Mucosa of descending colon (tissue), 3 donors: ENCODE results near the gene MINDY2. TPM values are rescaled to one million over a fixed set of nuclear protein-coding genes. Genes with fewer than 3 reads are reported as not detected.
"Not testable (repeated sequence)": the region's sequence is repeated elsewhere in the genome, so short reads cannot be mapped to it uniquely, and the experiment has no call there.

ENCODE experiments used
- ATAC-seq: fragments of 200-7000 bp; cut with Tn5 transposase; one replicate; pipeline ENCODE4 v1.9.1; 2020; ENCODE audit warnings: mild to moderate bottlenecking, moderate library complexity
- DNase-seq, 3 donors: peaks; one replicate each; pipeline ENCODE4 v3.0.0-alpha.2; 2020
- H3K36me3 ChIP-seq: fragments of 200-600 bp; one replicate; pipeline ENCODE4 v1.8.0; 2021; ENCODE audit warnings: low read depth, mild to moderate bottlenecking
- H3K4me1 ChIP-seq: fragments of 200-600 bp; one replicate; pipeline ENCODE4 v1.8.0; 2021; ENCODE audit warnings: low read depth, mild to moderate bottlenecking
- H3K4me3 ChIP-seq: fragments of 200-600 bp; one replicate; pipeline ENCODE4 v1.8.0; 2021; ENCODE audit warnings: mild to moderate bottlenecking
- H3K9me3 ChIP-seq: fragments of 200-600 bp; one replicate; pipeline ENCODE4 v1.8.0; 2021; ENCODE audit warnings: mild to moderate bottlenecking
- intact Hi-C, 2 donors: fragments of 100-400 bp; cut with DNase I in 1 of 2; cut with micrococcal nuclease in 1 of 2; formaldehyde crosslinking; loops; one replicate each; pipeline versions ENCODE4 v1.11.0 to v1.11.1; 2022; cut with DNase I, micrococcal nuclease
- total RNA-seq, 3 donors: library from RNA; stranded (reverse); fragmentation: NEBNext Ultra II Directional in 2 of 3; extraction: Animal tissue kit (Norgen Biotek cat#: 25700) in 2 of 3; gene quantifications; one replicate each; pipeline versions ENCODE4 v1.2.1 to v1.2.4, GENCODE V29; 2021 to 2023
- TF ChIP-seq, protein P1 (sequence below): fragments of 200-600 bp; IDR thresholded peaks from one replicate; pipeline ENCODE4 v1.8.0; 2022; ENCODE audit warnings: antibody characterized with exemption, mild to moderate bottlenecking
- donor health status: DM: no; HTN: no; CAD: no; lungs with moderate emphysema.
- donor health status: DM: no; HTN: no; CAD: no.
- donor health status: DM: no; HTN: yes; CAD: no.

Gene MINDY2
- total RNA-seq, 3 donors from 2014 or later: 12.0 to 24.2 (median 13.3) TPM

DNA sequence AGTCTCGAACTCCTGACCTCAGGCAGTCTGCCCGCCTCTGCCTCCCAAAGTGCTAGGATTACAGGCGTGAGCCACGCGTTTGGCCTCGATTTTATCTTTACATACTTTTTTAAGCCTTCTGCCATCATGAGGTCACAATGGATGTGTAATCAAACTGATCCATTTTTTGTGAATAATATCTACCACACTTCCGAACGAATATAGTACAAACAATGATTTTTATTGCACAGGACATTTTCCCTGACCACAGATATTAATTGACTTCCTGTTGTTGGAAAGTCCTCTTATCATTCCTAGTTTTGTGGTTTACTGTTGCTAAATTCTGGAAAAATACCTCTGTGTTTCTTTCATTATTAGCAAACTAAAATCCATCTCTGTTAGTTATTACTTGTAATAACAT lies 68.9 kb downstream of the MINDY2 start:
- no peaks in the 10 kb centered on the region for H3K4me1 ChIP-seq
- H3K4me3 ChIP-seq: no peak overlapping the region
- H3K36me3 ChIP-seq: no peaks in the 10 kb centered on the region
- intact Hi-C loops: no loop called here
- no peaks in the 10 kb centered on the region for H3K9me3 ChIP-seq
- TF ChIP-seq, protein P1, sequence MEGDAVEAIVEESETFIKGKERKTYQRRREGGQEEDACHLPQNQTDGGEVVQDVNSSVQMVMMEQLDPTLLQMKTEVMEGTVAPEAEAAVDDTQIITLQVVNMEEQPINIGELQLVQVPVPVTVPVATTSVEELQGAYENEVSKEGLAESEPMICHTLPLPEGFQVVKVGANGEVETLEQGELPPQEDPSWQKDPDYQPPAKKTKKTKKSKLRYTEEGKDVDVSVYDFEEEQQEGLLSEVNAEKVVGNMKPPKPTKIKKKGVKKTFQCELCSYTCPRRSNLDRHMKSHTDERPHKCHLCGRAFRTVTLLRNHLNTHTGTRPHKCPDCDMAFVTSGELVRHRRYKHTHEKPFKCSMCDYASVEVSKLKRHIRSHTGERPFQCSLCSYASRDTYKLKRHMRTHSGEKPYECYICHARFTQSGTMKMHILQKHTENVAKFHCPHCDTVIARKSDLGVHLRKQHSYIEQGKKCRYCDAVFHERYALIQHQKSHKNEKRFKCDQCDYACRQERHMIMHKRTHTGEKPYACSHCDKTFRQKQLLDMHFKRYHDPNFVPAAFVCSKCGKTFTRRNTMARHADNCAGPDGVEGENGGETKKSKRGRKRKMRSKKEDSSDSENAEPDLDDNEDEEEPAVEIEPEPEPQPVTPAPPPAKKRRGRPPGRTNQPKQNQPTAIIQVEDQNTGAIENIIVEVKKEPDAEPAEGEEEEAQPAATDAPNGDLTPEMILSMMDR: no peak
- no peak for ATAC-seq
- DNase-seq: no peak

DNA sequence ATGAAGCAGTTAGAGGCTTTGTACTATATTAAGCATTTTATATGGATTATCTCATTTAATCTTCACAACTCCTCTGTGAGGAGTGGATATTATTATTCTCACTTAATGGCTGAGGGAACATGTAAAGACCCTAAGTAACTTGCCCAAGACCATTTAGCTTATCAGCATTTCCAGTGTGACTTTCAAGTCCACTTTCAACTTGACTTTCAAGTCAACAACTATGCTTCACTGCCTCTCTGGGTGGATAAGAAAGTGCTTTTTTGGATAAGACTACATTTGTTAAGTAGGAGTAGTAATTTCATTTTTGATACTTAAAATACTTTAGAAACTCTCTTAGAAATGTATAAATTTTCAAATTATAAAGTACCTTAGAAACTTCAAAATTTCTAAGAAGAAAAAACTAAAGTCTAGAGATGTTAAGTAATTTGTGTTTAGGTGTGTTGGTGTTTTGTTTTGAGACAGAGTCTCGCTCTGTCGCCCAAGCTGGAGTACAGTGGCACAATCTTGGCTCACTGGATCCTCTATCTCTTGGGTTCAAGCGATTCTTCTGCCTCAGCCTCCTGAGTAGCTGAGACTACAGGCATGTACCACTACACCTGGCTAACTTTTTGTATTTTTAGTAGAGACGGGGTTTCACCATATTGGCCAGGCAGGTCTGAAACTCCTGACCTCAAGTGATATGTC lies 71.8 kb downstream of the MINDY2 start:
- intact Hi-C loops: no loop called here
- Histone ChIP-seq H3K4me3 (no peak overlapping the region), H3K9me3 (no peaks in the 10 kb centered on the region), H3K36me3 (no peaks in the 10 kb centered on the region), H3K4me1 (no peaks in the 10 kb centered on the region)
- DNase-seq: no peak
- no peak for ATAC-seq
- TF ChIP-seq, protein P1: no peak

DNA sequence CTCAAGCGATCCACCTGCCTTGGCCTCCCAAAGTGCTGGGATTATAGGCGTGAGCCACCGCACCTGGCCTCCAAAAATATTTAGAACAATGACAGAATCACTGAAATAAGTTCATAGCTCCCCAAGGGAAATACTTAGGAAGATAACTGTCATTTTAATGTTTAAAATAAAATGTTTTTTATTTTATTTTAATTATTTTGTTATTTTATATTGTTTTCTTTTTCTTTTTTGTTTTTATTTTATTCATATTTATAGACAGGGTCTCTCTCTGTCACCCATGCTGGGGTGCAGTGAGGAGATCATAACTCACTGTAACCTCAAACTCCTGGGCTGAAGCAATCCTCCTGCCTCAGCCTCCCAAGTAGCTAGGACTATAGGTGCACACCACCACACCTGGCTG lies 80.1 kb downstream of the MINDY2 start:
- not testable (repeated sequence) for H3K36me3 ChIP-seq

DNA sequence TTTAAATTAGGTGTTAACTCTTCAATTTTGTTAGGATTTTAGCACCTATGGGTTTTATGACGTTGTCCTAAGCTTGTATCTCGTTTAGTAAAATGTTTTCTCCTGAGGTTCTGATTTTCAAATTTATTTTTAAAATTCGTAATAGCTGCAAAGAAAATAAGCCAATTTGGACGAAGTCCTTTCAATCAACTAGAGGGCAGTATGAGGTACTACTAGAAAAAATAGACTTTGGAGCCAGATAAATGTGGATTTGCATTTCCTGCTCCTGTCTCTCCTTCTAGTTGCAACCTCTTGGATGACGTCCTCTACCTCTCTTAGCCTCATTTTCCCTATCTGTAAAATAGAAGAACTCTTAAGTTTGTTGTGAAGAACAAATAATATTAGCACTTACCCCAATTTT lies 81.2 kb downstream of the MINDY2 start:
- H3K36me3 ChIP-seq: no peaks in the 10 kb centered on the region
- DNase-seq: no peak
- peak; percentile 68 for ATAC-seq
- TF ChIP-seq, protein P1: no peak
- intact Hi-C loops: no loop called here
- H3K4me3 ChIP-seq: no peak overlapping the region
- H3K9me3 ChIP-seq: no peaks in the 10 kb centered on the region
- H3K4me1 ChIP-seq: no peaks in the 10 kb centered on the region

More for the DNA sequence above, 80.1 kb downstream of the MINDY2 start:
- H3K9me3 ChIP-seq, DNase-seq, H3K4me1 ChIP-seq, H3K4me3 ChIP-seq, intact Hi-C loops, ATAC-seq: not testable (repeated sequence)

DNA sequence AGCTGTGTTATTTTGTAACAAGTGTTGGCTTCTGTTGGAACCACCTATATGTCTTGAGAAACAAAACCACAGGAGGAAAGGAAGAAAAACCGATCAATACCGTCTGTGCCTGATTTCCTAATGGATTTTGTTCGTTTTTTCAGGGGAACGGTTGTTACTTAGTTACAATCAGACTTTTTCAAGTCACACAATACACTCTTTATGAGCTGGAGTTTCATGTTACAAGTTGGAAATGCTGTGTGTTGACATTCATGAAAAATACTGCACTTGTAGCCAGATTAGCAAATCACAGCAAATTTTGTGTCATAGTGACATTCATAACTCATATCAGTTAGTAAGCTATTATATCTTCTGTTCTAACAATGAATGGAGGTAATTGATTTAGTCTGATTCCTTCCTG lies 83.5 kb downstream of the MINDY2 start:
- no peak for ATAC-seq
- no peak overlapping the region for H3K4me3 ChIP-seq
- no peaks in the 10 kb centered on the region for H3K36me3 ChIP-seq
- H3K4me1 ChIP-seq: no peaks in the 10 kb centered on the region
- TF ChIP-seq, protein P1: no peak
- no peak for DNase-seq
- intact Hi-C loops: no loop called here
- no peaks in the 10 kb centered on the region for H3K9me3 ChIP-seq

DNA sequence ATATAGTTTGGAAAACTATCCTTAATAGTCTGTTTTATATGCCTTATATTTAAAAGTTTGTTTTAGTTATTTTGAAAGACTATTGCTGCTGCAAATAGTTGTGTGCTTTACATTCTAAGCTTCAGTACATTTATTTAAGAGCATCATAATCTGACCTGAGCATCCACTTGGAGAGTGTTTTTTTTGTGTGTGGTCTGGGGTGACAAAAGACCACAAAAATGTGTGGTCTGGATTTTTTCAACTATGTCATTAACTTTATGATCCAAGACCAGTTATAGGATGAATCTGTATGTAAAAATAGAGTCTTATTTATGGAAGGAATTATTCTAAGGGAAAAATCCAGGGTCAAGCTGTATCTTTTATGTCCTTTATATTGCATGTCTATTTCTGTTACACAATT lies 85.0 kb downstream of the MINDY2 start:
- TF ChIP-seq, protein P1: no peak
- no peak overlapping the region for H3K4me3 ChIP-seq
- intact Hi-C loops: no loop called here

DNA sequence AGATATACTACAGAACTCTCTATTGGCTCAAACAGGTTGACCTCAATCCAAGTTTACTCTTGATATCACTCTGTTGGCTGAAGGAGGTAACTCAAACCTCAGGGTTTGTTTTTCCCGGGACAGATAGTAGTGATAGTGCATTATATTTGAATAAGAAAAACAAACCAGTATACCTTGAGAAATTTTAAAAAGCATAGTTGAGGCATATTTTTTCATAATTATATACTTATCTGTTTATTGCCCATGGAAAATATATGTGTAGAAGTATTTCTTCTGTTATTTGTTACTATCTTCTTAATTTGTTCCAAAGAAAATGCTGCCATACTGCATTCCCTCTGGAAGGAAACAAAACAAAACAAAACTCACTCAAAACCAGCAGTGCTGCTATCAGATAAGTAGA lies 85.5 kb downstream of the MINDY2 start:
- H3K4me1 ChIP-seq, H3K9me3 ChIP-seq, ATAC-seq, DNase-seq, H3K4me3 ChIP-seq, intact Hi-C loops, H3K36me3 ChIP-seq: not testable (repeated sequence)

More for the DNA sequence above, 85.0 kb downstream of the MINDY2 start:
- Histone ChIP-seq H3K4me1 (no peaks in the 10 kb centered on the region), H3K36me3 (no peaks in the 10 kb centered on the region), H3K9me3 (no peaks in the 10 kb centered on the region)
- DNase-seq (no peak), ATAC-seq (no peak)
